Fibroblast of the aortic adventitia (primary cell): Measurements from ENCODE around the gene S100A7A. TPM values are rescaled to one million over a fixed set of nuclear protein-coding genes. Genes with fewer than 3 reads are reported as not detected.
A peak's percentile ranks its signal among the peaks of the same experiment; 100 is the strongest.

Experiments used
- DNase-seq: peaks from one replicate; pipeline ENCODE4 v3.0.0-alpha.2; 2010; ENCODE audit warnings: low read depth
- H3K4me3 ChIP-seq: 2 replicates; pipeline ENCODE4 v1.5.1; 2011; ENCODE audit warnings: low read depth, mild to moderate bottlenecking, control low read depth, low read length, moderate library complexity
- total RNA-seq: library from RNA; depleted of rRNA; stranded (reverse); fragments of >200 nt; gene quantifications from 2 replicates; pipeline ENCODE4 v1.2.3, GENCODE V29; 2012; ENCODE audit warnings: low replicate concordance
- TF ChIP-seq, protein P1 (sequence below): IDR thresholded peaks from 2 replicates; pipeline ENCODE4 v1.5.1; 2011; ENCODE audit warnings: mild to moderate bottlenecking, low read length, control low read depth, inconsistent platforms; ENCODE audit not compliant: insufficient read depth

Gene S100A7A
- total RNA-seq, 1 donor: not detected

DNA sequence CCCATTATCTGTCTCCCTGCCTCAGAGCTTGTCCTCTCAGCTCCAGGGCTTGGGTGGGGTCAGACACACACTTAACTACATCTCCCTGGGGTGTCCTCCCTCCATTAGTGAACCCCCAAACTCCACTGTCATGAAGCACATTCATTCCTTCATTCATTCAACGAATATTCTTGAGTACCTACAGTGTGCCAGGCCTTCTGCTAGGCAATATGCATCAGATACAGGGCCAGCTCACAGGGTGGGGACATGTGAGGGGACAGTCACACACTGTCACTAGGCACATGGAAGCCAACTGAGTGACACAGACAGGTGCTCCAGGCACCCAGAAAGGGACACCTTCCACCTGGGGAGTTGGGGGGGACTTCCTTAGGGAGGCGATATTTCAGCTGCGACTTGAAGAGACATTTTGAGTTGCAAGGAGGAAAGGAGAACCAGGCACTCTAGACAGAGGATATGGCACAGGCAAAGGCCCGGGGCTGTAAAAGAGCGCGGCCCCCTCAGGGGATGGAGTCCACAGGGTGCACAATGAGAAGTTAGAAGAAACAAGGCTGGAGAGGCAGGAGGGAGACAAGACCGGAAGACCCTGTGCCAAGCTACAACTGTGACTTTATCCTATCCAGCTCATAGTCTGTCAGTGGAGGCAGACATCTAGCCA, 16.8 kb upstream of the S100A7A start:
- DNase-seq: no peak
- TF ChIP-seq, protein P1, sequence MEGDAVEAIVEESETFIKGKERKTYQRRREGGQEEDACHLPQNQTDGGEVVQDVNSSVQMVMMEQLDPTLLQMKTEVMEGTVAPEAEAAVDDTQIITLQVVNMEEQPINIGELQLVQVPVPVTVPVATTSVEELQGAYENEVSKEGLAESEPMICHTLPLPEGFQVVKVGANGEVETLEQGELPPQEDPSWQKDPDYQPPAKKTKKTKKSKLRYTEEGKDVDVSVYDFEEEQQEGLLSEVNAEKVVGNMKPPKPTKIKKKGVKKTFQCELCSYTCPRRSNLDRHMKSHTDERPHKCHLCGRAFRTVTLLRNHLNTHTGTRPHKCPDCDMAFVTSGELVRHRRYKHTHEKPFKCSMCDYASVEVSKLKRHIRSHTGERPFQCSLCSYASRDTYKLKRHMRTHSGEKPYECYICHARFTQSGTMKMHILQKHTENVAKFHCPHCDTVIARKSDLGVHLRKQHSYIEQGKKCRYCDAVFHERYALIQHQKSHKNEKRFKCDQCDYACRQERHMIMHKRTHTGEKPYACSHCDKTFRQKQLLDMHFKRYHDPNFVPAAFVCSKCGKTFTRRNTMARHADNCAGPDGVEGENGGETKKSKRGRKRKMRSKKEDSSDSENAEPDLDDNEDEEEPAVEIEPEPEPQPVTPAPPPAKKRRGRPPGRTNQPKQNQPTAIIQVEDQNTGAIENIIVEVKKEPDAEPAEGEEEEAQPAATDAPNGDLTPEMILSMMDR: no peak
- H3K4me3 ChIP-seq: no peak overlapping the region

DNA sequence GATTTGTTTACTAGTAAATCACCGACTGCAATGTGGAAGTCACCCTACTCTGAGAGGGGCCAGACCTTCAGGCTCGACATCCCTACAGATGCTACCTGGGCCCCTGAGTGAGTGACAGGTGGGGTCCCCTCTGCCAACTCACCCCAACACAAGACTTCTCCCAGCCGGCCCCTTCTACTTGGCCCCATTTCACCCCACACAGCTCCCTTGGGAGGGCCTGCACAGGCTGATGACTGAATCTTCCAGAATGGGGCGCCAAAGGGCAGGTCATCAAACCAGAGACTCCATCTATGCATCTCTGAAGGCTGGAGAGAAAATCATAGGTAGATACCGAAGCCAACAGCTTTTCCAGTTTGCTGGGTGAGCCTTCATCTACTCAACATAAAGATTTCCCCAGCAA, 16.1 kb upstream of the S100A7A start:
- TF ChIP-seq, protein P1: no peak
- DNase-seq: peak; percentile 5
- no peak overlapping the region for H3K4me3 ChIP-seq

DNA sequence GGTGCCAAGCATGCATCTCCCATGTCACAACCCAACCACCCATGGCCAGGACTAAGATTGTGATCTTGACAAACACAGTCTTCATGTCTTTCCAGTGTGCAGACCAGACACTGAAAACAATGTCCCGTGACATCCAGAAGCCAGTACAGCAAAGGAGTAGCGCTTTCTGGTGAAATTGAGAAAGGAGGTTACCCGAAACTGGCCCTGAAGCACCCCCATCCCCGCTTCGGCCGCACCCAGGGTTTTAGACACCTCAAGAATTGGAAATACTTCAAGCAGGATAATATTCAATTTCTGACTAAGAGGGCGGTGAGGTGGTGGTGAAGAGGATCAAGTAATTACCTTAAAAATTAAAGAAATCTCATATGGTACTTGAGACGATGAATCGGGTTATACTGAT, 14.9 kb upstream of the S100A7A start:
- TF ChIP-seq, protein P1: no peak
- DNase-seq: no peak
- H3K4me3 ChIP-seq: no peak overlapping the region

DNA sequence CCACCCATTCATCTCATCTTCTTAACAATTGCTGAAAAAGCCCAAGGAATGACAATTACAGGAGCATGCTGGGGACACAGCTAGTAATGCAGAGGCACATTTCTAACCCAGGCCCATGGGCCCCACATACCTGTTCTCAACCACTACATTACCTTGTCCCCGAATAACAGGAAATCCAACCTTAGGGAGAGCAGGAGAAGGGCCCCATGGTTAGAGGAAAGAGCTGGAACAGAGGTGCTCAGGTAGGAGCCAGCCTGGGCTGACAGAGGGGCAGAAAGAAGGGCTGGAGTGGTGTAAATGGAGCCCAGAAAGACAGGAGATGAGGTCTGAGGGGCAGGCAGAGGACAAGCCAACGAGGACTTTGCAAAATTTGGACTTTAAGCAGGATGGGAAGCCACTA, 14.1 kb upstream of the S100A7A start:
- DNase-seq: no peak
- TF ChIP-seq, protein P1: no peak
- no peak overlapping the region for H3K4me3 ChIP-seq

DNA sequence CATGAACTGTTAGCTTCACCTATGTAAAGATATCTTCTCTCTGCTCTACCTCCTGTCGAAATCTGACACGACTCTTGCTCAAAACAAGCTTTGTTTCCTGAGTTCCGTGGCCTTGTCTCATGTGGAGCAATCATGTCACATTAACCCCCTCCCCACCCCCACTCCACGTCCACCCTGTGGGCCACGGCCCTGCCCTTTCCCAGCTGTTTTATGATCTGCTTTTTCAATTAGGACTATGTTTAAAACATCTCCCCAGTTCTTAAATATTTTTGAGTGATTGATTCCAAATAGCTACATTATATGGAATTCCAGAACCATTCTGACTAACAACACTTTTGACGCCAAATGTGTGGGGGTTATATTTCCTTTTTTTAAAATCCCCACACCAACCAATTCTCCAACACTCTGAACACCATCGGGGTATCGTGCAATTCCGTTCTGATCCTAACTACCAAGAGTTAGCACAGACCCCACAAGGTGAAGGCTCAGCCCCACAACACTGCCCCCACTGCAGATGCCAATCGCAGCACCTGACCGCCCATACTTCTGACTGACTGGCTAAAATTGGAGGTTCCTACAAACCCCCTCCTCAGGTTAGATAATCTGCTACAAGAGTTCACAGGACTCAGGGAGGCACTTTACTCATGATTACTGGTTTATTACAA, 12.8 kb upstream of the S100A7A start:
- TF ChIP-seq, protein P1: no peak
- no peak for DNase-seq
- no peak overlapping the region for H3K4me3 ChIP-seq

DNA sequence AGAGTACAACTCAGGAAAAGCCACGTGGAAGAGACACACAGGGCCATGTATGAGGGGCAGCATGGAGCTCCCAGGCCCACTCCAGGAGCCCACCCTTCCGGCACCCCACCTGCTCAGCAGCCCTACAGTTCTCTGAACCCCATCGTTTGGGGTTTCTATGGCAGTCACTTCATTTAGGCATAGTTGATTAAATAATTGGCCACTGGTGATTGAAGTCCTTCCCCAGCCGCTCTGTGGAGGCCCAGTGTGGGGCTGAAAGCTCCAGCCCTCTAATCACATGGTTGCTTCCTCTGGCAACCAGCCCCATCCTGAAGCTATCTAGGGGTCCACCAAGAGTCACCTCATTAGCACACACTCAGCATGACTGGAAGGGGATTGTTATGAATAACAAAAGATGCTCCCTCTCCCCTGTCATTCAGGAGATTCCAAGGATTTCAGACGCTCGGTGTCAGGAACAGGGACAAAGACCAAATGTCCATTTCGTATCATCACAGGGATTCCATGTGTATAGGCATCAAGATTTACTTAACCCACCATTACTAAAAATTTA, 12.2 kb upstream of the S100A7A start:
- no peak for DNase-seq
- no peak overlapping the region for H3K4me3 ChIP-seq
- TF ChIP-seq, protein P1: no peak
